ENCODE data around the gene SYT4. TPM values are rescaled to one million over a fixed set of nuclear protein-coding genes. Genes with fewer than 3 reads are reported as not detected.

The SYT4 gene, protein sequence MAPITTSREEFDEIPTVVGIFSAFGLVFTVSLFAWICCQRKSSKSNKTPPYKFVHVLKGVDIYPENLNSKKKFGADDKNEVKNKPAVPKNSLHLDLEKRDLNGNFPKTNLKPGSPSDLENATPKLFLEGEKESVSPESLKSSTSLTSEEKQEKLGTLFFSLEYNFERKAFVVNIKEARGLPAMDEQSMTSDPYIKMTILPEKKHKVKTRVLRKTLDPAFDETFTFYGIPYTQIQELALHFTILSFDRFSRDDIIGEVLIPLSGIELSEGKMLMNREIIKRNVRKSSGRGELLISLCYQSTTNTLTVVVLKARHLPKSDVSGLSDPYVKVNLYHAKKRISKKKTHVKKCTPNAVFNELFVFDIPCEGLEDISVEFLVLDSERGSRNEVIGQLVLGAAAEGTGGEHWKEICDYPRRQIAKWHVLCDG
- polyA plus RNA-seq = 52.6 and 76.1 TPM in 2 replicates

DNA sequence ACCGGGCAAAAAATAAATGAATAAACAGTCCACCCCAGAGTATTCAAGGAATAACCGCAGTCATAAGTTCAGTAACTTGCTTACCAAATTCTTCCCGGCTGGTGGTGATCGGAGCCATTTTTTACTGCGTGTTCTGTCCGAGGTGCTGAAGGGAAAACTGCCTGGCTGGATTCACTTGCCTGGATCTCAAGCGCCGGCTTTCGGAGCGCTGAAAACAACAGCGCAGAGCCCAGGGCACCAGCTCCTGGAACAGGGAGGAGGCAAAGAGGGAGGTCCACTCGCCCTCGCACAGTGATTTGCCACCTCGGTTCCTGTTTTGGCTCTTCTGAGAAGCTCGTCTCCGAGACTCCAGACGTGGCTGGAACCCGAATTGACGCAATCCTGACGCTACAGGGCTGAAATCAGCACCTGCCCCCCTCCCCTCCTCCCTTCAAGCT lies at the start of gene SYT4:
TSS of gene SYT4 (minus strand) at position 327 of the 437 bp plus-strand sequence. CDS start at position 118, 209 bp downstream.

Other genes starting within 250 kb of the SYT4 start
- gene RIT2, start 161.8 kb downstream of the SYT4 start, polyA plus RNA-seq = 15.9 and 21.0 TPM in 2 replicates